Mesenchymal stem cell (in vitro differentiated cells and primary cell): ENCODE data around the gene PTPRN2.
"Not testable (repeated sequence)": the region's sequence is repeated elsewhere in the genome, so short reads cannot be mapped to it uniquely, and the experiment has no call there.

Source experiments
- DNase-seq: peaks from one replicate; pipeline ENCODE4 v3.0.0-alpha.2; 2013
- H2AFZ ChIP-seq: one replicate; pipeline ENCODE4 v1.6.1; 2013; ENCODE audit warnings: low read depth, mild to moderate bottlenecking, control low read depth, inconsistent platforms, low read length, moderate library complexity
- H2AK5ac ChIP-seq: 2 replicates; pipeline ENCODE4 v1.6.1; 2013; ENCODE audit warnings: low read length, moderate library complexity, mild to moderate bottlenecking, inconsistent platforms; ENCODE audit not compliant: severe bottlenecking
- H2BK120ac ChIP-seq: one replicate; pipeline ENCODE4 v1.6.1; 2013; ENCODE audit warnings: low read depth, mild to moderate bottlenecking, inconsistent platforms, low read length, moderate library complexity
- H2BK12ac ChIP-seq, 2 experiments: one replicate each; pipeline ENCODE4 v1.6.1; 2013; ENCODE audit warnings: inconsistent platforms in 2 of 2, low read length in 2 of 2, mild to moderate bottlenecking in 2 of 2, moderate library complexity in 2 of 2, control low read depth in 1 of 2
- H2BK15ac ChIP-seq: one replicate; pipeline ENCODE4 v1.6.1; 2013; ENCODE audit warnings: mild to moderate bottlenecking, low read depth, inconsistent platforms; ENCODE audit not compliant: poor library complexity, severe bottlenecking
- H2BK5ac ChIP-seq: 2 replicates; pipeline ENCODE4 v1.6.1; 2013; ENCODE audit warnings: low read depth, mild to moderate bottlenecking, low read length, control low read depth, inconsistent platforms; ENCODE audit not compliant: poor library complexity, severe bottlenecking
- H3K14ac ChIP-seq, 2 experiments: one replicate each; pipeline ENCODE4 v1.6.1; 2013; ENCODE audit warnings: inconsistent platforms in 2 of 2, low read length in 2 of 2, control low read depth in 1 of 2, mild to moderate bottlenecking in 1 of 2, moderate library complexity in 1 of 2
- H3K18ac ChIP-seq, 2 experiments: one replicate each; pipeline ENCODE4 v1.6.1; 2013; ENCODE audit warnings: inconsistent platforms in 2 of 2, low read length in 2 of 2, control low read depth in 1 of 2, low read depth in 1 of 2, mild to moderate bottlenecking in 1 of 2
- H3K23ac ChIP-seq, 2 experiments: one replicate each; pipeline ENCODE4 v1.6.1; 2013; ENCODE audit warnings: inconsistent platforms in 2 of 2, low read length in 2 of 2, mild to moderate bottlenecking in 2 of 2, moderate library complexity in 2 of 2, control low read depth in 1 of 2
- H3K27ac ChIP-seq: 2 replicates; pipeline ENCODE4 v1.5.1; 2013; ENCODE audit warnings: mild to moderate bottlenecking, moderate library complexity, low read length, control low read depth, inconsistent platforms; ENCODE audit not compliant: poor library complexity, severe bottlenecking
- H3K27me3 ChIP-seq, 2 experiments: 2 replicates each; pipeline versions ENCODE4 v1.6.1 to v1.7.0; 2013; ENCODE audit warnings: low read length in 2 of 2, mild to moderate bottlenecking in 2 of 2, moderate library complexity in 2 of 2, control low read depth in 1 of 2, inconsistent platforms in 1 of 2; ENCODE audit not compliant: control insufficient read depth in 1 of 2, insufficient read depth in 1 of 2
- H3K36me3 ChIP-seq, 2 experiments: 2 replicates each; pipeline versions ENCODE4 v1.6.1 to v1.7.0; 2013; ENCODE audit warnings: low read length in 2 of 2, control low read depth in 1 of 2, inconsistent platforms in 1 of 2, low read depth in 1 of 2, mild to moderate bottlenecking in 1 of 2; ENCODE audit not compliant: insufficient read depth in 2 of 2, control insufficient read depth in 1 of 2
- H3K4ac ChIP-seq, 2 experiments: one replicate each; pipeline ENCODE4 v1.6.1; 2013; ENCODE audit warnings: inconsistent platforms in 2 of 2, low read length in 2 of 2, mild to moderate bottlenecking in 2 of 2, moderate library complexity in 2 of 2, control low read depth in 1 of 2, low read depth in 1 of 2
- H3K4me1 ChIP-seq: 2 replicates; pipeline ENCODE4 v1.6.1; 2013; ENCODE audit warnings: low read depth, low read length, control low read depth; ENCODE audit not compliant: control insufficient read depth, insufficient read depth
- H3K4me2 ChIP-seq: 2 replicates; pipeline ENCODE4 v1.6.1; 2013; ENCODE audit warnings: low read length, mild to moderate bottlenecking, inconsistent platforms; ENCODE audit not compliant: poor library complexity, severe bottlenecking
- H3K4me3 ChIP-seq, 2 experiments: 2 replicates each; pipeline versions ENCODE4 v1.5.1 to v1.7.0; 2013; ENCODE audit warnings: low read length in 2 of 2, mild to moderate bottlenecking in 2 of 2, control low read depth in 1 of 2, low read depth in 1 of 2; ENCODE audit not compliant: insufficient read depth in 1 of 2
- H3K79me1 ChIP-seq: replicated peaks from 2 replicates; pipeline ENCODE4 v1.6.1; 2013; ENCODE audit warnings: mild to moderate bottlenecking, control low read depth, low read length, inconsistent platforms; ENCODE audit not compliant: poor library complexity, severe bottlenecking
- H3K9ac ChIP-seq: 2 replicates; pipeline ENCODE4 v1.7.0; 2013; ENCODE audit warnings: mild to moderate bottlenecking, low read length, moderate library complexity
- H3K9me3 ChIP-seq: 2 replicates; pipeline ENCODE4 v1.7.0; 2013; ENCODE audit warnings: mild to moderate bottlenecking, low read length; ENCODE audit not compliant: control insufficient read depth
- H4K8ac ChIP-seq: one replicate; pipeline ENCODE4 v1.6.1; 2013; ENCODE audit warnings: inconsistent platforms, mild to moderate bottlenecking, low read length, moderate library complexity
- H4K91ac ChIP-seq: one replicate; pipeline ENCODE4 v1.6.1; 2013; ENCODE audit warnings: mild to moderate bottlenecking, low read length, inconsistent platforms
- WGBS: methylation state at CpG from one replicate; pipeline ENCODE4 v1.1.7; 2013; ENCODE audit warnings: mixed read lengths; 5-methylcytosine and 5-hydroxymethylcytosine counted together

PTPRN2 gene

DNA sequence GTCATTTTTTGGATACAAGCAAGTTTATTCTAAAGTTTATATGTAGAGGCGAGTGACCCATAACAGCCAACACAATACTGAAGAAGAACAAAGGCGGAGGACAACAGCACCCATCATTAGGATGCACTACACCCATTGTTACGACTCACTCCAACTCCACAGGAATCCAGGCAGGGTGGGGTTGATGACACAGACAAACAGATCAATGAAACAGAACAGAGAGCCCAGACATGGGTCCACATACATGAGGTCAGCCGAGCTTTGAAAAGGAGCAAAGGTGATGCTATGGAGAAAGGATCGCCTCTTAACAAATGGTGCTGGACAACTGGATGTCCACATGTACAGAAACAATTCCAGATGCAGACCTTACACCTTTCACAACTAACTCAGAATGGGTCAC, 426.4 kb downstream of the PTPRN2 start:
- no peak for DNase-seq
- H2AK5ac ChIP-seq: no peak overlapping the region
- H2BK15ac ChIP-seq: no peak overlapping the region
- no peak overlapping the region for H3K27ac ChIP-seq
- WGBS: 66% methylated on average over 3 of the region's 5 CpGs
- no peak overlapping the region for H3K9ac ChIP-seq
- H3K4me2 ChIP-seq: no peak overlapping the region
- no peak overlapping the region for H2BK12ac ChIP-seq
- H3K23ac ChIP-seq: no peak overlapping the region
- H3K4me3 ChIP-seq: no peak overlapping the region
- H2AFZ ChIP-seq: no peak overlapping the region
- H2BK120ac ChIP-seq: no peak overlapping the region
- H3K79me1 ChIP-seq: no peaks in the 10 kb centered on the region
- H3K4me1 ChIP-seq: no peaks in the 10 kb centered on the region
- no peak overlapping the region for H3K14ac ChIP-seq
- peaks cover 16% of the 10 kb centered on the region for H3K9me3 ChIP-seq
- no peak overlapping the region for H3K18ac ChIP-seq
- no peak overlapping the region for H4K91ac ChIP-seq
- H3K27me3 ChIP-seq: no peaks in the 10 kb centered on the region
- no peak overlapping the region for H3K4ac ChIP-seq
- no peak overlapping the region for H4K8ac ChIP-seq
- no peaks in the 10 kb centered on the region for H3K36me3 ChIP-seq
- no peak overlapping the region for H2BK5ac ChIP-seq

DNA sequence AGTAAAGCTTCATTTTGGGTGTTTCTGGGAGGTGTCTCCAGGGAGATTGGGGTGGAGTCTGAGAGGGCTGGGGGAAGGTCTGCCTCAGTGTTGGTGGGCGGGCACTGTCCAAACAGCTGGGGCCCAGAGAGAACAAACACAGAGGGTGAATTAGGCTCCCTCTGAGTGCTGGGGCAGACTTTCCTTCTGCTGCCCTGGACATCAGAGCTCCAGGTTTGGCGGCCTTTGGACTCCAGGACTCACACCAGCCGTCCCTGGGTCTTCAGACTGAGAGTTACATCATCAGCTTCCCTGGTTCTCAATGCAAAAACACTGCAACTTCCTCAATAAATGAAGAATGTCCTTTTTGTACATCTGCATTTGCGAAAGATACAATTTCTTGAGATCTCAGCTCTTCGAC, 427.4 kb downstream of the PTPRN2 start:
- H3K23ac ChIP-seq: no peak overlapping the region
- no peak overlapping the region for H4K8ac ChIP-seq
- H3K79me1 ChIP-seq: no peaks in the 10 kb centered on the region
- H4K91ac ChIP-seq: no peak overlapping the region
- H3K18ac ChIP-seq: no peak overlapping the region
- no peak overlapping the region for H3K14ac ChIP-seq
- no peak overlapping the region for H2AFZ ChIP-seq
- no peak overlapping the region for H3K27ac ChIP-seq
- H2BK15ac ChIP-seq: no peak overlapping the region
- no peak overlapping the region for H2AK5ac ChIP-seq
- no peak overlapping the region for H3K4ac ChIP-seq
- WGBS: 55% methylated on average over 5 of the region's 5 CpGs
- H3K4me3 ChIP-seq: no peak overlapping the region
- no peak overlapping the region for H3K9ac ChIP-seq
- DNase-seq: no peak
- peaks cover 25% of the 10 kb centered on the region for H3K9me3 ChIP-seq
- no peak overlapping the region for H2BK120ac ChIP-seq
- H3K4me2 ChIP-seq: no peak overlapping the region
- H2BK5ac ChIP-seq: no peak overlapping the region
- no peak overlapping the region for H2BK12ac ChIP-seq
- H3K27me3 ChIP-seq: no peaks in the 10 kb centered on the region
- no peaks in the 10 kb centered on the region for H3K4me1 ChIP-seq
- H3K36me3 ChIP-seq: no peaks in the 10 kb centered on the region

DNA sequence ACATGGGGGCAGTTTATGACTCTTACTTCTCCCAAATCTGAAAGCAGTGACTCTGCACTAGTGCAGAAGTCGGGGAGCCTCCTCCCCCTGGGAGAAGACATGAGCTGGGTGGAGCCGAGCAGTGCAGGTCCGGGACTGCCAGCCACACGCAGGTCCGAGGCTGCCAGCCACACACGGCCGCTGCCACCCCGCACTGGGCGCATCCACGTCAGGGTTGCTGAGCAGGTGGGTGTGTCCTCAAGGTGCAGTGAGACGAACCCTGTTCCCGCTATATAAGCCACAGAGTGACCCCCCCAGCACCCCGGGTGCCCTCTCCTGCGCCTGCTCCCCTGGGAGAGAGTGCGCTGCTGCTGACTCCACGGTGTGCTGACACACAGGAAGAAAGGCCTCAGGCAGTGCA, 430.2 kb downstream of the PTPRN2 start:
- no peak overlapping the region for H3K4me2 ChIP-seq
- H3K23ac ChIP-seq: no peak overlapping the region
- H2AFZ ChIP-seq: no peak overlapping the region
- H3K36me3 ChIP-seq: no peaks in the 10 kb centered on the region
- H2AK5ac ChIP-seq: no peak overlapping the region
- H3K27ac ChIP-seq: no peak overlapping the region
- no peak overlapping the region for H3K14ac ChIP-seq
- no peak overlapping the region for H3K9ac ChIP-seq
- no peak for DNase-seq
- 86% methylated on average over 16 of the region's 16 CpGs for WGBS
- H3K4me3 ChIP-seq: peak overlapping the region in 1 of 2 experiments; percentile 26
- H2BK5ac ChIP-seq: no peak overlapping the region
- no peaks in the 10 kb centered on the region for H3K4me1 ChIP-seq
- H4K8ac ChIP-seq: no peak overlapping the region
- no peak overlapping the region for H3K4ac ChIP-seq
- no peak overlapping the region for H3K18ac ChIP-seq
- H3K9me3 ChIP-seq: peaks cover 23% of the 10 kb centered on the region
- H3K79me1 ChIP-seq: no peaks in the 10 kb centered on the region
- H2BK15ac ChIP-seq: no peak overlapping the region
- H2BK120ac ChIP-seq: no peak overlapping the region
- no peak overlapping the region for H4K91ac ChIP-seq
- no peak overlapping the region for H2BK12ac ChIP-seq
- no peaks in the 10 kb centered on the region for H3K27me3 ChIP-seq

DNA sequence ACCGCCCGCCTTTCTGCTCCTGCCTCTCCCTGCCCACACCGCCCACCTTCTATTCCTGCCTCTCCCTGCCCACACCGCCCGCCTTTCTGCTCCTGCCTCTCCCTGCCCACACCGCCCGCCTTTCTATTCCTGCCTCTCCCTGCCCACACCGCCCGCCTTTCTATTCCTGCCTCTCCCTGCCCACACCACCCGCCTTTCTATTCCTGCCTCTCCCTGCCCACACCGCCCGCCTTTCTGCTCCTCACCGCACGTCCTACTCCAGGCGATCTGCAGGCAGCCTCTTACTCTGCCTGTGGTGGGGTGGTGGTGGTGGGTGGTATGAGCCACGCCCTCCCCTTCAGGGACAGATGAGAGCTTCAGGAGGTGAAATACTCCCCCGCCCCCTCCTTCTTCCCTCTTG, 436.4 kb downstream of the PTPRN2 start:
- H4K8ac ChIP-seq, H3K27ac ChIP-seq, H2AK5ac ChIP-seq, H3K79me1 ChIP-seq, H2BK5ac ChIP-seq, H3K4me1 ChIP-seq, H4K91ac ChIP-seq, H3K36me3 ChIP-seq, H2AFZ ChIP-seq, H2BK120ac ChIP-seq, DNase-seq, H3K4me2 ChIP-seq, H3K4ac ChIP-seq, H2BK12ac ChIP-seq, H3K27me3 ChIP-seq, H2BK15ac ChIP-seq, H3K23ac ChIP-seq, H3K9ac ChIP-seq, H3K4me3 ChIP-seq, H3K18ac ChIP-seq, H3K14ac ChIP-seq: not testable (repeated sequence)
- peaks cover 23% of the 10 kb centered on the region for H3K9me3 ChIP-seq
- WGBS: 67% methylated on average over 11 of the region's 17 CpGs
